Measurements from ENCODE around the gene C11orf97. TPM values are rescaled to one million over a fixed set of nuclear protein-coding genes. Genes with fewer than 3 reads are reported as not detected.

The C11orf97 gene, protein sequence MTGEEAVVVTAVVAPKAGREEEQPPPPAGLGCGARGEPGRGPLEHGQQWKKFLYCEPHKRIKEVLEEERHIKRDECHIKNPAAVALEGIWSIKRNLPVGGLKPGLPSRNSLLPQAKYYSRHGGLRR
- total RNA-seq, result not detected in 2 replicates

DNA sequence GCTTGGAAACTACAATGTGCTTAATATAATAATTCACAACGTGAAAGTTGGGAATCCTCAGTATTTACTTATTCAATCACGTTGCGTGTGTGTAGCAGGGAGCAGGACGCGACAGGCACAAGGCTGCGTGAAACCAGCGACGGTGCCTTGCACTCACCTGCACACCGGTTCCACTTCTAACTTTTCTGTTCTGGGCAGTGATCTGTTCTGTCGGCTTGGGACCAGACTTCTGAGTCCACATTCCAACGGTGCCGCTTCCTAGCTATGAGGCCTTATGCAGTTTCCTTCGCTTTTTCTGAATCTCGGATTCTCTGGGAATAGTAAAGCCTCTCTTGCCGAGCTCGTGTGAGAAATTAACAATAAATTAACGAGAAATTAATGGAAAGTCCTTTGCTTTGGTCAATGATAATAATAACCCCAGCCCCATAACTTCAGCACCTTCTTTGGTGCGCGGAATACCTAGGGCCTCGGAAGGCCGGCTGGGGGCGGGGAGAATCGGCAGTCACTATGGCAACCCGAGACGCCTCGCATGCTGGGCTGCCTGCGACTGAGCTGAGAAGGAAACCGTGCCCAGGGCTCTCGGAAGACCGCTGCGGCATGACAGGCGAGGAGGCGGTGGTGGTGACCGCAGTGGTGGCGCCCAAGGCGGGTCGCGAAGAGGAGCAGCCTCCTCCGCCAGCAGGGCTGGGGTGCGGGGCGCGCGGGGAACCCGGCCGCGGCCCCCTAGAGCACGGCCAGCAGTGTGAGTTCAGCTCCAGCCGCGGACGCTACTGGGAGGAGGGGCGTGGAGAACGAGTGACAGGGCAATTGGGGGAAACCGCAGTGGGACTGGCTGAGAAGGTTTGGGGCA is at the start of gene C11orf97:
TSS of gene C11orf97 (plus strand) at position 530 of the 850 bp plus-strand sequence. CDS start at position 598, 68 bp downstream.
- TF ChIP-seq, protein P1, sequence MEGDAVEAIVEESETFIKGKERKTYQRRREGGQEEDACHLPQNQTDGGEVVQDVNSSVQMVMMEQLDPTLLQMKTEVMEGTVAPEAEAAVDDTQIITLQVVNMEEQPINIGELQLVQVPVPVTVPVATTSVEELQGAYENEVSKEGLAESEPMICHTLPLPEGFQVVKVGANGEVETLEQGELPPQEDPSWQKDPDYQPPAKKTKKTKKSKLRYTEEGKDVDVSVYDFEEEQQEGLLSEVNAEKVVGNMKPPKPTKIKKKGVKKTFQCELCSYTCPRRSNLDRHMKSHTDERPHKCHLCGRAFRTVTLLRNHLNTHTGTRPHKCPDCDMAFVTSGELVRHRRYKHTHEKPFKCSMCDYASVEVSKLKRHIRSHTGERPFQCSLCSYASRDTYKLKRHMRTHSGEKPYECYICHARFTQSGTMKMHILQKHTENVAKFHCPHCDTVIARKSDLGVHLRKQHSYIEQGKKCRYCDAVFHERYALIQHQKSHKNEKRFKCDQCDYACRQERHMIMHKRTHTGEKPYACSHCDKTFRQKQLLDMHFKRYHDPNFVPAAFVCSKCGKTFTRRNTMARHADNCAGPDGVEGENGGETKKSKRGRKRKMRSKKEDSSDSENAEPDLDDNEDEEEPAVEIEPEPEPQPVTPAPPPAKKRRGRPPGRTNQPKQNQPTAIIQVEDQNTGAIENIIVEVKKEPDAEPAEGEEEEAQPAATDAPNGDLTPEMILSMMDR (IDR thresholded peaks at IDR 0.05), result no peak
- DNase-seq, result peak; percentile 30
- Mint-ChIP-seq H3K9me3 (no peaks in the 10 kb centered on the region), H3K27me3 (peaks cover 36% of the 10 kb centered on the region), H3K36me3 (ENCODE audit: low read depth) (no peaks in the 10 kb centered on the region), H3K4me3 (peak within 1 kb of the TSS; percentile 77), H3K4me1 (peaks cover 13% of the 10 kb centered on the region), H3K27ac (no peak within 1 kb of the TSS)
- intact Hi-C loops (cut with micrococcal nuclease), result no loop called here
- peak; percentile 89 for ATAC-seq (ENCODE audit: low read depth)
- ChIA-PET CTCF (interaction anchor here (0.6 to 1.1 kb wide), 4 partner anchors 8 to 1283 kb away, joined by 3 to 4 read pairs (median 3); no protein-coding TSS in a partner anchor), POLR2A (interaction anchor here (1.0 kb wide), 1 partner anchor 18 kb away, joined by 6 read pairs; the partner anchor contains the start of genes ANKRD49 and MRE11)

DNA sequence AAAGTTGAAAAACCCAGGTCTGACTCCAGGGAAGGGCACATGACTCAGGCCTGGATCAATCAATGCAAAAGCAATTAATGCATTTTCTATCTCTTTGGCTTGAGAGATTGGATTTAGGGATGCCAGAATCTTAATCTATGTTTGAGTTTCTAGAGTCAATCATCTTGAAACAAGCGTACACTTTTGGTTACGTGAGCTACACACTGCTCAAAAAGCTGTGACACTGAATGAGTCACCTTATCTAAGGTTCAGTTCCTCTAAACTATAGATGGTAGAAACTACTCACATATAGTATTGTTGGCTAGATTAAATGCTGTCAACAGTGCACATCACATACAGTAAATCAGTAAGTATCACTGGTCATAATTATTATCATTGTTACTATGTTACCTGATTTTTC is 42.8 kb upstream of the C11orf97 start:
- CTCF ChIA-PET, result no interaction called here
- Mint-ChIP-seq H3K4me3 (no peak overlapping the region), H3K4me1 (peaks cover 9% of the 10 kb centered on the region), H3K36me3 (ENCODE audit: low read depth) (peaks cover 65% of the 10 kb centered on the region), H3K27ac (no peak overlapping the region), H3K27me3 (no peaks in the 10 kb centered on the region), H3K9me3 (no peaks in the 10 kb centered on the region)
- POLR2A ChIA-PET, result no interaction called here
- DNase-seq (no peak), ATAC-seq (ENCODE audit: low read depth) (peak; percentile 66)
- TF ChIP-seq, protein P1 (IDR thresholded peaks at IDR 0.05), result no peak
- intact Hi-C loops (cut with micrococcal nuclease), result no loop called here

DNA sequence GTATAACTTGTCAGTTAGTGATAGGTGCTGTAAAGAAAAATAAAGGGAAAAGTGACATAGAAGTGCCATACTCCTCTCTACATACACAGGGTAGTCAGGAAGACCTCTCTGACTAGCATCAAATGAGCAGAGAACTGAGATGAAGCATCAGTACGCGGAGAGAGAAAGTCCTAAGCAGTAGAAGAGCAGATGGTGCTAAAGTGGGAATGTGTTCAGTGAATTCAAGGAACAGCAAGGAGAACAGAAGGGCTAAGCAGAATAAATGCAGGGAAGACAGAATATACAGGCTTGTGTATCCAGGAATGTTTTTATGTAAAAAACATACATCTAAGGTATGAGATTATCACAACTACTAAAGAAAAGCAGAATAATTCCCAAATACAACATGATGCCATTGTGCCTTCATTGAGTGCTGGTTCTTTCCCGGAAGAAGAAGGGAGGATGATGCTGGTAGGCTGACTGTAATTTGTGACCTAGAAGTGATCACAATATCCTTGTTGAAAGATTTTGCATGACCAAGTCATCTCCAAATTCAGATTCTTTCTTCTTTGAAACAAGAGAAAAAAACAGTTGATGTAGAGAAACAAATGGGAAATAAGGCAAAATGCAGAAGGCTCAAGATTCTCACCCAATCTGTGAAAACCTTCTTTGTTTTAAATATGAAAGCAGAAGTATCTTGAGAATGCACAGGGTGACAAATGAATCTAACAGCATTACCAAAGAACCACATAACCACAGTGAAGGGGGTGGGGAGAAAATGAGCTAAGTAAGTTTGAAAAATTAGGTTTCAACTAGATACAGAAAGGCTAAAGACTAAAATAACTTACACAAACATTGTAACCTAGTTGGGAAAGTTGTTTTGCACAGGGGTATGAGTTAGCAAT is 39.1 kb upstream of the C11orf97 start:
- intact Hi-C loops (cut with micrococcal nuclease), result no loop called here
- CTCF ChIA-PET, result no interaction called here
- Mint-ChIP-seq H3K4me3 (no peak overlapping the region), H3K36me3 (ENCODE audit: low read depth) (peaks cover 71% of the 10 kb centered on the region), H3K4me1 (peaks cover 9% of the 10 kb centered on the region), H3K27me3 (no peaks in the 10 kb centered on the region), H3K27ac (peak overlapping the region; percentile 10), H3K9me3 (no peaks in the 10 kb centered on the region)
- TF ChIP-seq, protein P1 (IDR thresholded peaks at IDR 0.05), result no peak
- POLR2A ChIA-PET, result no interaction called here
- DNase-seq (no peak), ATAC-seq (ENCODE audit: low read depth) (peak; percentile 34)

DNA sequence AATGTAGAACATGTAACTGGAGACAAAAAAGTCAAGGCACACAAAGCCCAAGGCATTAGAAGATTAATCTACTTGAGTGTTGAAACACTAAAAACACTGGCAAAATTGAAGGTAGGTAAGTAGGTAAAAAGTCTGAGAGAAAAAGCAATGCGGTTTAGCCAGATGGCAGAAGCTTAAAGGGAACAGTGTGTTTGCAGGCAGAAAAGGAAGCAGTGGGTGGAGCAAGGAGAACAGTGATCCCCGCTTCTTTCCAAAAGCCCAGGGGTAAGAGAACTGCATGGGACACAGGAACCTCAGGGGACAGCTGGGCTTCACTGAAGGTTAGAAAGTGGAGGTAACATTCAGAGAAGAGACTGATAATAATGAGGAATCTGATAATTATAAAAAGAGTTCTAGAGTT is 34.6 kb upstream of the C11orf97 start:
- ATAC-seq (ENCODE audit: low read depth) (no peak), DNase-seq (no peak)
- Mint-ChIP-seq H3K27me3 (no peaks in the 10 kb centered on the region), H3K36me3 (ENCODE audit: low read depth) (peaks cover 82% of the 10 kb centered on the region), H3K4me1 (peaks cover 9% of the 10 kb centered on the region), H3K9me3 (no peaks in the 10 kb centered on the region), H3K4me3 (no peak overlapping the region), H3K27ac (no peak overlapping the region)
- intact Hi-C loops (cut with micrococcal nuclease), result no loop called here
- TF ChIP-seq, protein P1 (IDR thresholded peaks at IDR 0.05), result no peak
- ChIA-PET POLR2A (no interaction called here), CTCF (interaction anchor here (1.3 kb wide), 1 partner anchor 28 kb away, joined by 3 read pairs; no protein-coding TSS in a partner anchor)
